Measurements from ENCODE around the gene PLXNA1. TPM values are rescaled to one million over a fixed set of nuclear protein-coding genes. Genes with fewer than 3 reads are reported as not detected.

The PLXNA1 gene
- total and polyA plus RNA-seq, 7 donors: 7.7 to 20.1 (median 15.2) TPM

- Histone ChIP-seq H3K27ac (no peak overlapping the region), H3K36me3 (ENCODE audit: insufficient read depth in 1 of 2, low read depth in 1 of 2) (no peaks in the 10 kb centered on the region), H3K9me3 (peaks cover 10% of the 10 kb centered on the region), H3K4me3 (no peak overlapping the region), H3K27me3 (ENCODE audit: insufficient read depth in 3 of 3, low read length in 2 of 3) (no peaks in the 10 kb centered on the region), H3K4me1 (no peaks in the 10 kb centered on the region)
- ATAC-seq (no peak), DNase-seq (no peak)
- intact Hi-C loops (cut with DNase I): no loop called here
- no peak for TF ChIP-seq CTCF (IDR thresholded peaks at IDR 0.05)
- WGBS, 3 donors: 97 to 99% (median 98%) methylated on average over 7 of the region's 7 CpGs
Observed at GRCh38 chr3:126976906-126977305, 6.0 kb upstream of the PLXNA1 start.

GRCh38 chr3:126977821-126978220 is 5.1 kb upstream of the PLXNA1 start:
- ATAC-seq (no peak), DNase-seq (no peak)
- no peak for TF ChIP-seq CTCF (IDR thresholded peaks at IDR 0.05)
- WGBS, 3 donors: 82 to 92% (median 92%) methylated on average over 6 of the region's 6 CpGs
- peaks cover 5% of the 10 kb centered on the region for H3K4me1 ChIP-seq
- no peak overlapping the region for H3K27ac ChIP-seq
- peaks cover 10% of the 10 kb centered on the region for H3K9me3 ChIP-seq
- intact Hi-C loops (cut with DNase I): no loop called here
- H3K36me3 ChIP-seq (ENCODE audit: insufficient read depth in 1 of 2, low read depth in 1 of 2): no peaks in the 10 kb centered on the region
- no peaks in the 10 kb centered on the region for H3K27me3 ChIP-seq (ENCODE audit: insufficient read depth in 3 of 3, low read length in 2 of 3)
- no peak overlapping the region for H3K4me3 ChIP-seq

- WGBS, 3 donors: 94 to 98% (median 97%) methylated on average over 5 of the region's 5 CpGs
- intact Hi-C loops (cut with DNase I): no loop called here
- ATAC-seq (no peak), DNase-seq (no peak)
- Histone ChIP-seq H3K9me3 (peaks cover 10% of the 10 kb centered on the region), H3K36me3 (ENCODE audit: insufficient read depth in 1 of 2, low read depth in 1 of 2) (no peaks in the 10 kb centered on the region), H3K27me3 (ENCODE audit: insufficient read depth in 3 of 3, low read length in 2 of 3) (no peaks in the 10 kb centered on the region), H3K4me1 (peaks cover 5% of the 10 kb centered on the region), H3K27ac (no peak overlapping the region), H3K4me3 (no peak overlapping the region)
- no peak for TF ChIP-seq CTCF (IDR thresholded peaks at IDR 0.05)
Observed at GRCh38 chr3:126978291-126978690, 4.6 kb upstream of the PLXNA1 start.

- WGBS, 3 donors: 64 to 73% (median 69%) methylated on average over 5 of the region's 5 CpGs
- no peak for TF ChIP-seq CTCF (IDR thresholded peaks at IDR 0.05)
- intact Hi-C loops (cut with DNase I): no loop called here
Observed at GRCh38 chr3:126979046-126979628, 3.8 kb upstream of the PLXNA1 start.

GRCh38 chr3:126980266-126980811 is 2.6 kb upstream of the PLXNA1 start:
- Histone ChIP-seq H3K9me3 (no peaks in the 10 kb centered on the region), H3K27me3 (ENCODE audit: insufficient read depth in 3 of 3, low read length in 2 of 3) (no peaks in the 10 kb centered on the region), H3K27ac (no peak overlapping the region), H3K4me3 (no peak overlapping the region), H3K4me1 (peaks cover 11% of the 10 kb centered on the region), H3K36me3 (ENCODE audit: insufficient read depth in 1 of 2, low read depth in 1 of 2) (no peaks in the 10 kb centered on the region)
- no peak for TF ChIP-seq CTCF (IDR thresholded peaks at IDR 0.05)
- WGBS, 3 donors: 89 to 93% (median 92%) methylated on average over 15 of the region's 15 CpGs
- ATAC-seq (no peak), DNase-seq (no peak)
- intact Hi-C loops (cut with DNase I): loop anchor here (5.0 to 10.0 kb wide), 4 partner anchors 197 to 567 kb away; no protein-coding TSS in a partner anchor

More at GRCh38 chr3:126979046-126979628, 3.8 kb upstream of the PLXNA1 start:
- DNase-seq (no peak), ATAC-seq (no peak)
- H3K36me3 ChIP-seq (ENCODE audit: insufficient read depth in 1 of 2, low read depth in 1 of 2): no peaks in the 10 kb centered on the region
- H3K4me1 ChIP-seq: peaks cover 8% of the 10 kb centered on the region
- H3K9me3 ChIP-seq: peaks cover 9% of the 10 kb centered on the region
- H3K27me3 ChIP-seq (ENCODE audit: insufficient read depth in 3 of 3, low read length in 2 of 3): no peaks in the 10 kb centered on the region
- H3K27ac ChIP-seq: no peak overlapping the region
- H3K4me3 ChIP-seq: no peak overlapping the region

Data from psoas muscle (tissue), 8 donors.